Measurements from ENCODE around the gene CEP112.
"Not testable (repeated sequence)": the region's sequence is repeated elsewhere in the genome, so short reads cannot be mapped to it uniquely, and the experiment has no call there.

Gene CEP112

GRCh38 chr17:65867014-65867413, 324.9 kb downstream of the CEP112 start:
- DNase-seq = no peak

- no peak for DNase-seq
Observed at GRCh38 chr17:65865715-65866425, 326.1 kb downstream of the CEP112 start.

GRCh38 chr17:65864394-65864793, 327.5 kb downstream of the CEP112 start:
- no peak for DNase-seq

- DNase-seq = no peak
Observed at GRCh38 chr17:65857718-65858117, 334.2 kb downstream of the CEP112 start.

- no peak for DNase-seq
Observed at GRCh38 chr17:65856865-65857264, 335.1 kb downstream of the CEP112 start.

- no peak for DNase-seq
Observed at GRCh38 chr17:65855675-65856074, 336.3 kb downstream of the CEP112 start.

GRCh38 chr17:65855245-65855644, 336.7 kb downstream of the CEP112 start:
- DNase-seq = no peak

- DNase-seq = no peak
Observed at GRCh38 chr17:65853816-65854215, 338.1 kb downstream of the CEP112 start.

- DNase-seq = no peak
Observed at GRCh38 chr17:65852911-65853310, 339.0 kb downstream of the CEP112 start.

- peak; percentile 10 for DNase-seq
Observed at GRCh38 chr17:65851965-65852736, 339.8 kb downstream of the CEP112 start.

GRCh38 chr17:65850486-65850885, 341.4 kb downstream of the CEP112 start:
- no peak for DNase-seq

- no peak for DNase-seq
Observed at GRCh38 chr17:65848751-65849150, 343.2 kb downstream of the CEP112 start.

- no peak for DNase-seq
Observed at GRCh38 chr17:65841089-65841488, 350.8 kb downstream of the CEP112 start.

- DNase-seq = not testable (repeated sequence)
Observed at GRCh38 chr17:65837232-65837631, 354.7 kb downstream of the CEP112 start.

- no peak for DNase-seq
Observed at GRCh38 chr17:65833214-65833613, 358.7 kb downstream of the CEP112 start.

GRCh38 chr17:65830356-65830755, 361.6 kb downstream of the CEP112 start:
- no peak for DNase-seq

GRCh38 chr17:65826577-65826976, 365.4 kb downstream of the CEP112 start:
- not testable (repeated sequence) for DNase-seq

- DNase-seq = no peak
Observed at GRCh38 chr17:65824901-65825300, 367.0 kb downstream of the CEP112 start.

GRCh38 chr17:65823713-65824112, 368.2 kb downstream of the CEP112 start:
- DNase-seq = no peak

GRCh38 chr17:65820811-65821210, 371.1 kb downstream of the CEP112 start:
- no peak for DNase-seq

- DNase-seq = no peak
Observed at GRCh38 chr17:65820306-65820705, 371.6 kb downstream of the CEP112 start.

- no peak for DNase-seq
Observed at GRCh38 chr17:65819810-65820209, 372.1 kb downstream of the CEP112 start.

GRCh38 chr17:65817951-65818350, 374.0 kb downstream of the CEP112 start:
- DNase-seq = no peak

- no peak for DNase-seq
Observed at GRCh38 chr17:65814418-65814817, 377.5 kb downstream of the CEP112 start.

Data from NCI-H69 (cell line).